Fibroblast of lung (primary cell): ENCODE data around the gene TMEM134.
"Not testable (repeated sequence)": the region's sequence is repeated elsewhere in the genome, so short reads cannot be mapped to it uniquely, and the experiment has no call there.

Experiments
- CTCF ChIP-seq, 2 donors: IDR thresholded peaks in 1 of 2; conservative IDR thresholded peaks in 1 of 2; 1 replicate in 1 of 2; 2 replicates in 1 of 2; pipeline ENCODE4 v1.5.1; 2011 to 2012; ENCODE audit warnings: low read length in 2 of 2, control low read depth in 1 of 2, inconsistent platforms in 1 of 2, low read depth in 1 of 2, mild to moderate bottlenecking in 1 of 2
- EZH2 ChIP-seq: IDR thresholded peaks from 2 replicates; pipeline ENCODE4 v1.5.1; 2012; ENCODE audit warnings: low read length, control low read depth, mild to moderate bottlenecking; ENCODE audit errors: missing control alignments

- not testable (repeated sequence) for TF ChIP-seq CTCF (conservative IDR thresholded peaks at IDR 0.05 in 1 of 2, IDR thresholded peaks at IDR 0.05 in 1 of 2; ENCODE audit: low read depth in 1 of 2, low read length in 2 of 2); EZH2
These were observed 8.4 kb upstream of the TMEM134 start for GRCh38 chr11:67477344-67478050.
